Esophagus squamous epithelium (tissue), 5 donors: ENCODE measurements around the gene ZNF277. TPM values are rescaled to one million over a fixed set of nuclear protein-coding genes. Genes with fewer than 3 reads are reported as not detected.

Experiments
- DNase-seq: peaks from one replicate; lab custom pipeline; 2025; lab: John Stamatoyannopoulos, UW
- H3K27ac ChIP-seq, 4 donors: fragments of 200-600 bp; sonication (generic); one replicate each; pipeline ENCODE4 v1.5.1; 2016 to 2019; ENCODE audit warnings: mild to moderate bottlenecking in 1 of 4
- H3K27me3 ChIP-seq, 4 donors: fragments of 200-600 bp; sonication (generic); 1 replicate in 3 of 4; 2 replicates in 1 of 4; pipeline versions ENCODE4 v1.5.1 to v1.6.0; 2017 to 2021; ENCODE audit warnings: antibody characterized with exemption in 1 of 4
- H3K36me3 ChIP-seq, 3 donors: fragments of 200-600 bp; sonication (generic); one replicate each; pipeline ENCODE4 v1.5.1; 2016 to 2019
- H3K4me1 ChIP-seq, 3 donors: fragments of 200-600 bp; sonication (generic); one replicate each; pipeline ENCODE4 v1.5.1; 2017 to 2019
- H3K4me3 ChIP-seq, 4 donors: fragments of 200-600 bp; sonication (generic); 1 replicate in 3 of 4; 2 replicates in 1 of 4; pipeline ENCODE4 v1.5.1; 2016 to 2019; ENCODE audit warnings: mild to moderate bottlenecking in 2 of 4, moderate library complexity in 1 of 4
- H3K9me3 ChIP-seq, 3 donors: fragments of 200-600 bp; sonication (generic); one replicate each; pipeline ENCODE4 v1.5.1; 2016 to 2019
- CTCF ChIP-seq, 6 experiments: fragments of 450-650 bp in 4 of 6; fragments of 200-600 bp in 2 of 6; sonication (generic) in 2 of 6; IDR thresholded peaks; one replicate each; pipeline ENCODE4 v1.5.1; 2016 to 2019; ENCODE audit warnings: antibody characterized with exemption in 6 of 6, mild to moderate bottlenecking in 4 of 6, moderate library complexity in 4 of 6
- POLR2A ChIP-seq, 4 donors: fragments of 450-650 bp; IDR thresholded peaks; one replicate each; pipeline ENCODE4 v1.6.1; 2017; ENCODE audit warnings: antibody characterized with exemption in 4 of 4, mild to moderate bottlenecking in 4 of 4, moderate library complexity in 3 of 4
- WGBS, 2 donors: methylation state at CpG; one replicate each; pipeline ENCODE4 v1.1.5; 2018; 5-methylcytosine and 5-hydroxymethylcytosine counted together
- intact Hi-C: fragments of 100-400 bp; cut with DNase I; formaldehyde crosslinking; loops from one replicate; pipeline ENCODE4 v1.15.0; 2022
- total RNA-seq, 4 donors: library from RNA; depleted of rRNA; stranded (reverse); fragments of >200 nt; gene quantifications; one replicate each; pipeline ENCODE4 v1.1.0, GENCODE V29; 2016
- donor health status: DM: yes; HTN: yes; CAD: no.

ZNF277 gene
- total RNA-seq, 4 donors from 2014 or later = 7.3 to 32.0 (median 19.6) TPM

DNA sequence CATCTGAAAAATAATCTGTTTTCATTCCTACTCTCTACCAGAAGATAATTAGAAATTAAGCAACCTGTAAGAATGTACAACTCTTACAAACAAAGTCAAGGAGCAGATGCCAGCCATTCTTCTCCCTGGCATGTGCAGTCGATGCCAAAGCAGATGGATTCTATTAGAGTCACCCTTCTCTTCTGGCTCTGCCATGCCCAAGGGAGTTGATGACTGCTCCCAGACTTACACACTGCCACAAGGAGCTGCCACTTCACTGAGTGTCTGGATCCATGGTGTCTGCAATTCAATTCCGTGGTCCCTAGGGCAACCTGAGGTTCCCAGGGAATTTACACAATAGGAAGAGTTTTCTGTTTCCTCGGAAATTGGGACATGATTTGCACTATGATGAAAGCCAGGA lies 154.7 kb downstream of the ZNF277 start:
- no peak for DNase-seq
- Histone ChIP-seq H3K27ac (no peak overlapping the region), H3K4me1 (no peaks in the 10 kb centered on the region), H3K4me3 (no peak overlapping the region), H3K9me3 (no peaks in the 10 kb centered on the region), H3K36me3 (no peaks in the 10 kb centered on the region), H3K27me3 (no peaks in the 10 kb centered on the region)
- intact Hi-C loops = no loop called here
- TF ChIP-seq CTCF (IDR thresholded peaks at IDR 0.05) (no peak), POLR2A (IDR thresholded peaks at IDR 0.05) (no peak)
- 67 to 76% methylated on average over 3 of the region's 3 CpGs for WGBS, 2 donors

DNA sequence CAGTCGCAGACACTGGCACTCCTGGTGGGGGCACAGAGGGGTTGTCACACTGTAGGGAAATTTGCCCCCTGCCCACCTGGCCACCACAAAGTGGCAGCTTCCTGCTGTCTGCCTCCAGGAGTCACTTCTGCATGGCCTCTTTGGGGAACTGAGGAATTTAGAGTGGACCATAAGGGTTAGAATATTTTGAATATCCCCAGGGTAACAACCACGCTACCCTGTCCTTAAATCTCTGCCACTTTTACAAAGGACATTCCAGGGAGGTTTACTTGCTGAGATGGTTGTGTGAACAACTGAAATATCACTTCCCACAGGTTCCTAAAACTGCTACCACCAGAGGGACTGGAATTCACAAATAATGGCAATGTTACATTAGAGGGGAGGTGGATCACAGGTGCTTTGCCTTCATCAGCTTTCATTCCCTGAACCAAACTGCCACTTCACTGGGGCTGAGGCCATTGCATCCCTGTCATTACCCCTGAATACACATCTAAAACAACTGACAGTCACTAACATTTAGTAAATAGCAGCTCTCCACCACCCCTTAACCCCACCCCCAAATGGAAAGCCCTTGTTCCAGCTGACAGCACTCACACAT lies 155.7 kb downstream of the ZNF277 start:
- no peak overlapping the region for H3K27ac ChIP-seq
- DNase-seq = no peak
- no peaks in the 10 kb centered on the region for H3K4me1 ChIP-seq
- H3K36me3 ChIP-seq = no peaks in the 10 kb centered on the region
- H3K27me3 ChIP-seq = no peaks in the 10 kb centered on the region
- intact Hi-C loops = no loop called here
- TF ChIP-seq CTCF (IDR thresholded peaks at IDR 0.05) (no peak), POLR2A (IDR thresholded peaks at IDR 0.05) (no peak)
- no peak overlapping the region for H3K4me3 ChIP-seq
- 88 to 93% methylated on average over 2 of the region's 2 CpGs for WGBS, 2 donors
- no peaks in the 10 kb centered on the region for H3K9me3 ChIP-seq

GRCh38 chr7:112362731-112363131 lies 156.2 kb downstream of the ZNF277 start:
- intact Hi-C loops = no loop called here
- no peak overlapping the region for H3K27ac ChIP-seq
- no peak overlapping the region for H3K4me3 ChIP-seq

DNA sequence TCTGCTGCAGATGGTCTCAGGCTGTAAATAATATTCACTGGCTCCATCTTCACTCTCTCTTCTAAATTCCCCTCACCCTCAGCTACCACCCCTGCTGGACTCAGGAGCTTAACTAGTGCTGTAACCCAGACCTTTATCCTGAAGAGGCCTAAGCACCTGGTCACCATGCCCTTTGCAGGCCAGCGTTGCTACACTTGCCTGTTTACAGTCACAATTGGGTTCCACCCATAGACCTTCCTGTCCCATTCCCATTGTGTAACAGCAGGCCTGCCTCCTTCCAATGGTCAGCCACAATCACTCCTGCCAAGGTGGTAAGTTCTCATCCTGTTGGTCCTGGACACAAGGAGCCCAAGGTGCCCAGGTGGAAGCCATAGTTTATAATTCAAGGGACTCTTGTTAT lies 157.9 kb downstream of the ZNF277 start:
- H3K4me3 ChIP-seq = no peak overlapping the region
- H3K9me3 ChIP-seq = no peaks in the 10 kb centered on the region
- no peak for TF ChIP-seq CTCF (IDR thresholded peaks at IDR 0.05)
- no peak for TF ChIP-seq POLR2A (IDR thresholded peaks at IDR 0.05)
- H3K27ac ChIP-seq = no peak overlapping the region
- no peaks in the 10 kb centered on the region for H3K27me3 ChIP-seq
- H3K36me3 ChIP-seq = no peaks in the 10 kb centered on the region
- 80 to 92% methylated on average over 1 of the region's 1 CpG for WGBS, 2 donors
- no peaks in the 10 kb centered on the region for H3K4me1 ChIP-seq
- no peak for DNase-seq
- intact Hi-C loops = no loop called here

More at GRCh38 chr7:112362731-112363131, 156.2 kb downstream of the ZNF277 start:
- Histone ChIP-seq H3K27me3 (no peaks in the 10 kb centered on the region), H3K36me3 (no peaks in the 10 kb centered on the region), H3K4me1 (no peaks in the 10 kb centered on the region), H3K9me3 (no peaks in the 10 kb centered on the region)
- TF ChIP-seq POLR2A (IDR thresholded peaks at IDR 0.05) (no peak), CTCF (IDR thresholded peaks at IDR 0.05) (no peak)
- WGBS, 2 donors = 63 to 86% methylated on average over 6 to 7 of the region's 8 CpGs
- no peak for DNase-seq

- DNase-seq = no peak
- Histone ChIP-seq H3K27me3 (no peaks in the 10 kb centered on the region), H3K9me3 (no peaks in the 10 kb centered on the region), H3K36me3 (no peaks in the 10 kb centered on the region), H3K27ac (no peak overlapping the region), H3K4me3 (no peak overlapping the region), H3K4me1 (no peaks in the 10 kb centered on the region)
- intact Hi-C loops = no loop called here
- TF ChIP-seq CTCF (IDR thresholded peaks at IDR 0.05) (no peak), POLR2A (IDR thresholded peaks at IDR 0.05) (no peak)
- no CpG with 5 or more reads among the region's 3 CpGs for WGBS, 2 donors
These were observed 159.1 kb downstream of the ZNF277 start for GRCh38 chr7:112365551-112365950.
